ENCODE results near the gene TMC4. TPM values are rescaled to one million over a fixed set of nuclear protein-coding genes. Genes with fewer than 3 reads are reported as not detected.
A peak's percentile ranks its signal among the peaks of the same experiment; 100 is the strongest.

TMC4 gene
- total RNA-seq, 1 donor: 0.27 TPM

DNA sequence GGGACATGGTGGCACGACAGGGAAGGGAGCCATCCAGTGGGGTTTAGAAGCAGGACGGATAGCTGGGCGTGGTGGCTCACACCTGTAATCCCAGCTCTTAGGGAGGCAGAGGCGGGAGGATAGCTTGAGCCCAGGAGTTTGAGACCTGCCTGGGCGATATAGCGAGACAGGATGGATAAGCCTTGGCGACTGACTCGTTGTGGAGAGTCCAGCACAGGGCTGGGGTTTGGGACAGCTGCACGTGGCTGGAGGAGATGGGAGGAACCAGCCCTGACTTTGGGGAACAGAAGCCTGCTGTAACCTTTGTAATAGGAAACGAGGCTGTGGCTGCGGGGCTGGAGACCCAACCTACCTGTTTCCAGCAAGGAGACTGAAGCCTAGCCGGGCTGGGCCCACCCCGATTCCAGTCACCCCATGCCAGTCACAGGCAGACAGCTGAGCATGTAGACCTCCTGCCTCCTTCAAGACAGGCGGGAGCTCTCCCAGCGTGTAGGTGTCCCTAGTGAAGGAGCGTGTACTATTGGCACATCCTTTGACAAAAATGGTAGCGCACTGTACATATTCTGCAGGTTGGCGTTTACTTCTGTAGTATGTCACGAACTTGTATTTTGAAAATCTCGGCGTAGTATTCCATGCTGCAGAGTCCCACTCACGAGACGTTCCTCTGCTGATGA, 21.5 kb downstream of the TMC4 start:
- TF ChIP-seq, protein P1, sequence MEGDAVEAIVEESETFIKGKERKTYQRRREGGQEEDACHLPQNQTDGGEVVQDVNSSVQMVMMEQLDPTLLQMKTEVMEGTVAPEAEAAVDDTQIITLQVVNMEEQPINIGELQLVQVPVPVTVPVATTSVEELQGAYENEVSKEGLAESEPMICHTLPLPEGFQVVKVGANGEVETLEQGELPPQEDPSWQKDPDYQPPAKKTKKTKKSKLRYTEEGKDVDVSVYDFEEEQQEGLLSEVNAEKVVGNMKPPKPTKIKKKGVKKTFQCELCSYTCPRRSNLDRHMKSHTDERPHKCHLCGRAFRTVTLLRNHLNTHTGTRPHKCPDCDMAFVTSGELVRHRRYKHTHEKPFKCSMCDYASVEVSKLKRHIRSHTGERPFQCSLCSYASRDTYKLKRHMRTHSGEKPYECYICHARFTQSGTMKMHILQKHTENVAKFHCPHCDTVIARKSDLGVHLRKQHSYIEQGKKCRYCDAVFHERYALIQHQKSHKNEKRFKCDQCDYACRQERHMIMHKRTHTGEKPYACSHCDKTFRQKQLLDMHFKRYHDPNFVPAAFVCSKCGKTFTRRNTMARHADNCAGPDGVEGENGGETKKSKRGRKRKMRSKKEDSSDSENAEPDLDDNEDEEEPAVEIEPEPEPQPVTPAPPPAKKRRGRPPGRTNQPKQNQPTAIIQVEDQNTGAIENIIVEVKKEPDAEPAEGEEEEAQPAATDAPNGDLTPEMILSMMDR (IDR thresholded peaks at IDR 0.05; ENCODE audit: insufficient read depth, low read length): no peak
- H3K4me3 ChIP-seq (ENCODE audit: low read depth, low read length): no peak overlapping the region
- no peak for DNase-seq (ENCODE audit: low read depth)

- TF ChIP-seq, protein P1 (IDR thresholded peaks at IDR 0.05; ENCODE audit: insufficient read depth, low read length): no peak
- H3K4me3 ChIP-seq (ENCODE audit: low read depth, low read length): no peak overlapping the region
- no peak for DNase-seq (ENCODE audit: low read depth)
Measured at GRCh38 chr19:54149021-54149812, 23.7 kb downstream of the TMC4 start.

DNA sequence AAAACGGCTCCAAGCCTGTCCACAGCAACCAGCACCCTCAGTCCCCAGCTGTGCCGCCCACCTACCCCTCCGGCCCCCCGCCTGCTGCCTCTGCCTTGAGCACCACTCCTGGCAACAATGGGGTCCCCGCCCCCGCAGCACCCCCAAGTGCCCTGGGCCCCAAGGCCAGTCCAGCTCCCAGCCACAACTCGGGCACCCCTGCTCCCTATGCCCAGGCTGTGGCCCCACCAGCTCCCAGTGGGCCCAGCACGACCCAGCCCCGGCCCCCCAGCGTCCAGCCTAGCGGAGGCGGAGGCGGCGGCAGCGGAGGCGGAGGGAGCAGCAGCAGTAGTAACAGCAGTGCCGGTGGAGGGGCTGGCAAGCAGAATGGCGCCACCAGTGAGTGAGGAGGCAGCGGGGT, 24.8 kb downstream of the TMC4 start:
- H3K4me3 ChIP-seq (ENCODE audit: low read depth, low read length): no peak overlapping the region
- no peak for DNase-seq (ENCODE audit: low read depth)
- TF ChIP-seq, protein P1 (IDR thresholded peaks at IDR 0.05; ENCODE audit: insufficient read depth, low read length): no peak

DNA sequence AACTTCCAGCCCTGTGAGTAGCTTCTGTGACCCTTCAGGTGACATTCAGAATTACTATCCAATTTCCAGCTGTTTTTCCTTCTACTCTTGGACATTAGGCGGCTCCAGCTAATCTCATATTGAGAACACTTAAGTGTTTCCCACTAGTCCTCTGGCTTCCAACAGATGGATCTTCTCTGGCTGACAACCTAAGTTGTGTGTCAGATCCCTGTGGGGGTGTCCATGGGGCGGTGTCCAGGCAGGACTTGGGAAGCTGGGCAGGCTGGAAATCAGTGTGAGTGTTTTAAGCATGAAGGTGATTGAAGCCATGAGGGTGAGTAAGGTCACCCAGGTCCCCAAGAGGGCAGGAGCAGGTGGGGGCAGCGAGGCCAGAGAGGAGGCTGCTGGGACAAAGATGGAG, 25.3 kb downstream of the TMC4 start:
- DNase-seq (ENCODE audit: low read depth): peak; percentile 49
- TF ChIP-seq, protein P1 (IDR thresholded peaks at IDR 0.05; ENCODE audit: insufficient read depth, low read length): no peak
- no peak overlapping the region for H3K4me3 ChIP-seq (ENCODE audit: low read depth, low read length)

- TF ChIP-seq, protein P1 (IDR thresholded peaks at IDR 0.05; ENCODE audit: insufficient read depth, low read length): no peak
- H3K4me3 ChIP-seq (ENCODE audit: low read depth, low read length): no peak overlapping the region
- DNase-seq (ENCODE audit: low read depth): no peak
Measured at GRCh38 chr19:54145541-54146158, 27.3 kb downstream of the TMC4 start.

DNA sequence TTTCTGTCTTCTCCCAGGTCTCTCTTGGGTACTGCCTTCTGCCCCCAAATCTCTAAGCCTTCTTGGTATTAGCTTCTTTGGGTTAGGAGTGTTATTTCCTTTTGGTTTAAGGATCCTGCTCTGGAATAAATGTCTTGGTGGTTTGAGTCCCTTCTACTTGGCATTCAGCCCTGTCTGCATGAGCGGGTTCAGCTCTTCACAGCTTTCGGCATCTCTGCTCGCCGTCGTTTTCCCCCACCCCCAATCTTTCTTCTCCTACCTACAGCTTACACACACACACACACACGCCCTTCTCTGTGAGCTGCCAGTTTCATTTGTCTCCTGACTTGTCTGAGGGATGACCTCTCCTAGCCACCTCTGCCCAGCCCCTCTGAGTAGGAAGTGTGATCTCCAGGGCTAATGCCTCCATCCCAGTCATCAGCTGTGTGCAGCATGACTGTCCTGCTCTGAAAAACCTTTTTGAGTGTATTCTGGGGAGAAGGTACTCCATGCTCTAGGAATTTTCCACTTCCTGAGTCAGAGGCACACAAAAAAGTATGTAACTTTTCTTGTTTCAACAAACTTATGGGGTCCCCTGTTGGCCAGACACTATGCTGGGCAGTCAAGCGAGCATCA, 30.7 kb downstream of the TMC4 start:
- TF ChIP-seq, protein P1 (IDR thresholded peaks at IDR 0.05; ENCODE audit: insufficient read depth, low read length): no peak
- DNase-seq (ENCODE audit: low read depth): no peak
- no peak overlapping the region for H3K4me3 ChIP-seq (ENCODE audit: low read depth, low read length)
